Measurements from ENCODE around the gene GDPD3. TPM values are rescaled to one million over a fixed set of nuclear protein-coding genes. Genes with fewer than 3 reads are reported as not detected.
A peak's percentile ranks its signal among the peaks of the same experiment; 100 is the strongest.

Gene GDPD3
- total RNA-seq, 6 experiments from 2014 or later: 0.19 to 2.3 (median 2.3) TPM; not detected in 1

GRCh38 chr16:30094541-30095165 lies 18.7 kb downstream of the GDPD3 start:
- TF ChIP-seq POLR2A (IDR thresholded peaks at IDR 0.05): no peak
- TF ChIP-seq, protein P1, sequence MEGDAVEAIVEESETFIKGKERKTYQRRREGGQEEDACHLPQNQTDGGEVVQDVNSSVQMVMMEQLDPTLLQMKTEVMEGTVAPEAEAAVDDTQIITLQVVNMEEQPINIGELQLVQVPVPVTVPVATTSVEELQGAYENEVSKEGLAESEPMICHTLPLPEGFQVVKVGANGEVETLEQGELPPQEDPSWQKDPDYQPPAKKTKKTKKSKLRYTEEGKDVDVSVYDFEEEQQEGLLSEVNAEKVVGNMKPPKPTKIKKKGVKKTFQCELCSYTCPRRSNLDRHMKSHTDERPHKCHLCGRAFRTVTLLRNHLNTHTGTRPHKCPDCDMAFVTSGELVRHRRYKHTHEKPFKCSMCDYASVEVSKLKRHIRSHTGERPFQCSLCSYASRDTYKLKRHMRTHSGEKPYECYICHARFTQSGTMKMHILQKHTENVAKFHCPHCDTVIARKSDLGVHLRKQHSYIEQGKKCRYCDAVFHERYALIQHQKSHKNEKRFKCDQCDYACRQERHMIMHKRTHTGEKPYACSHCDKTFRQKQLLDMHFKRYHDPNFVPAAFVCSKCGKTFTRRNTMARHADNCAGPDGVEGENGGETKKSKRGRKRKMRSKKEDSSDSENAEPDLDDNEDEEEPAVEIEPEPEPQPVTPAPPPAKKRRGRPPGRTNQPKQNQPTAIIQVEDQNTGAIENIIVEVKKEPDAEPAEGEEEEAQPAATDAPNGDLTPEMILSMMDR (IDR thresholded peaks at IDR 0.05): no peak
- Histone ChIP-seq H3K36me3 (peaks cover 0 to 11% (median 0%) of the 10 kb centered on the region in 4 donors), H3K9me3 (no peaks in the 10 kb centered on the region), H3K27me3 (no peaks in the 10 kb centered on the region), H3K27ac (peak overlapping the region; percentile 88 to 92 (median 92)), H3K4me3 (peak overlapping the region; percentile 55 to 63 (median 62)), H3K4me1 (peaks cover 0 to 34% (median 4%) of the 10 kb centered on the region in 4 donors)
- DNase-seq (no peak), ATAC-seq (no peak)
- intact Hi-C loops (cut with DNase I): no loop called here
- WGBS (ENCODE audit: insufficient coverage, low coverage, low lambda C conversion rate, missing lambda C conversion rate): 83% methylated on average over 1 of the region's 11 CpGs

GRCh38 chr16:30092373-30093010 lies 20.8 kb downstream of the GDPD3 start:
- peaks cover 0 to 11% (median 0%) of the 10 kb centered on the region in 4 donors for H3K36me3 ChIP-seq
- H3K4me1 ChIP-seq: peaks cover 0 to 34% (median 4%) of the 10 kb centered on the region in 4 donors
- H3K4me3 ChIP-seq: peak overlapping the region; percentile 51 to 68 (median 60)
- no peaks in the 10 kb centered on the region for H3K27me3 ChIP-seq
- WGBS (ENCODE audit: insufficient coverage, low coverage, low lambda C conversion rate, missing lambda C conversion rate): 15% methylated on average over 14 of the region's 22 CpGs
- DNase-seq: peak; percentile 71 to 84 (median 79)
- intact Hi-C loops (cut with DNase I): no loop called here
- ATAC-seq: peak; percentile 42 to 51 (median 48)
- TF ChIP-seq, protein P1 (IDR thresholded peaks at IDR 0.05): peak; percentile 35 to 51 (median 44)
- TF ChIP-seq POLR2A (IDR thresholded peaks at IDR 0.05): no peak
- H3K9me3 ChIP-seq: no peaks in the 10 kb centered on the region
- peak overlapping the region; percentile 54 to 86 (median 76) for H3K27ac ChIP-seq

DNA sequence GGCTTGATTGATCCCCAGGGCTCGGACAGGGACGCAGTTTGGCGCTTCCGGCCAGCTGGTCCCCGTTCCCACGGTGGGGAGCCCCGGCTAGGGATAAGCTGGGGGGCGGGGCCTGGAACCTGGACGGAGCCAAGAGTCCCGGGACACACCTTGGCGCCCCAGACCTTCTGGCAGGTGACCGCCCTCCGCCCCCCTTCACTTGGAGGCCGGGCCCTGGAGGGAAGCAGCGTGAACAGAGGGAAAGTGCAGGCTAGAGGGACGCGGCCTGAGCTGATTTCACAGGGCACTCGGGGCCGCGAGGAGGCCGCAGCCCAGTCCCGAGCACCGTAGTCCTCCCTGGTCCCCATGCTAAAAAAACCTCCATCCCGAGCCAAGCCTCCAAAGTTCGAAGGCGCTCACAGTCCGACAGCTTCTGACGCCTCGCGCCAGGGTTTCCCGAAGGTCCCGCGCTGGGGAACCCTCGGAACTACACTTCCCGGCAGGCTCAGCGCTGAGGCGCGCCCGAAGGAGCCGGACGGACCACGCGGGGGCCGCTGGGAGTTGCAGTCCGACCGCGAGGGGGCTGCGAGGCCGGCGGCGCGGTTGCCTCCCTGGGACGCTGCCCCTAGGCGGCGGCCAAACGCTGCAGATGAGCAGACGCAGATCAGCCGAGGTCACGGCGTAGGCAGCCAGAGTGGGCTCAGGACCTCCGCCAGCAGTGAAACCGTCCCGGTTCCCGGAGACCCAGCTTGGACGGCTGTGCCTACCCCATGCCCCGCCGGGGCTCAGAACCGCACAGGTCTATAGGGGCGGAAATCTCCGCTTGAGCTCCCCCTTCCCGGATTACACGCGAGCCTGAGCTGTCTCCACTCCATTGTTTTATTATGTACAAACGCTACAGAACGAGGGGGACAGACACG lies 21.6 kb downstream of the GDPD3 start, which contains the start of gene TBX6:
Gene TBX6, minus strand, starts transcription at position 451 of the 899 bp plus-strand sequence. CDS start 731 bp downstream, outside the sequence.
- 0% methylated on average over 32 of the region's 76 CpGs for whole genome bisulfite sequencing (ENCODE audit: insufficient coverage, low coverage, low lambda C conversion rate, missing lambda C conversion rate)
- H3K27ac ChIP-seq: peak within 1 kb of the TSS; percentile 58 to 86 (median 76)
- no peaks in the 10 kb centered on the region for H3K9me3 ChIP-seq
- peaks cover 0 to 34% (median 4%) of the 10 kb centered on the region in 4 donors for H3K4me1 ChIP-seq
- intact Hi-C loops (cut with DNase I): no loop called here
- TF ChIP-seq, protein P1 (IDR thresholded peaks at IDR 0.05): peak; percentile 78 to 92 (median 82)
- TF ChIP-seq POLR2A (IDR thresholded peaks at IDR 0.05): no peak
- H3K27me3 ChIP-seq: no peaks in the 10 kb centered on the region
- DNase-seq (peak; percentile 94 to 96 (median 95)), ATAC-seq (peak; percentile 87 to 92 (median 89))
- H3K4me3 ChIP-seq: peak within 1 kb of the TSS; percentile 51 to 68 (median 60)
- H3K36me3 ChIP-seq: peaks cover 0 to 11% (median 0%) of the 10 kb centered on the region in 4 donors

GRCh38 chr16:30090610-30091331 lies 22.6 kb downstream of the GDPD3 start:
- no peak for DNase-seq
- no peaks in the 10 kb centered on the region for H3K27me3 ChIP-seq

More at GRCh38 chr16:30090610-30091331, 22.6 kb downstream of the GDPD3 start:
- TF ChIP-seq POLR2A (IDR thresholded peaks at IDR 0.05): no peak
- TF ChIP-seq, protein P1 (IDR thresholded peaks at IDR 0.05): no peak
- peaks cover 0 to 11% (median 0%) of the 10 kb centered on the region in 4 donors for H3K36me3 ChIP-seq
- peak overlapping the region in 2 of 3 donors; percentile 60 to 68 for H3K4me3 ChIP-seq
- intact Hi-C loops (cut with DNase I): no loop called here
- WGBS (ENCODE audit: insufficient coverage, low coverage, low lambda C conversion rate, missing lambda C conversion rate): 65% methylated on average over 7 of the region's 26 CpGs
- no peaks in the 10 kb centered on the region for H3K9me3 ChIP-seq
- ATAC-seq: no peak
- peak overlapping the region; percentile 58 to 86 (median 76) for H3K27ac ChIP-seq
- peaks cover 0 to 34% (median 4%) of the 10 kb centered on the region in 4 donors for H3K4me1 ChIP-seq
